Activated T-cell treated with anti-CD3 and anti-CD28 coated beads, Interleukin-2, amount 50 U/mL, for 4 hours (primary cell): ENCODE results near the gene SHANK2. TPM values are rescaled to one million over a fixed set of nuclear protein-coding genes. Genes with fewer than 3 reads are reported as not detected.

Source experiments
- ATAC-seq, 2 donors: fragments of 200-7000 bp; cut with Tn5 transposase; one replicate each; pipeline ENCODE4 v1.10.0; 2021
- DNase-seq: peaks from one replicate; pipeline ENCODE4 v3.0.0-alpha.2; 2020
- H3K27me3 Mint-ChIP-seq: one replicate; pipeline ENCODE4 v1.8.0; 2021; ENCODE audit warnings: low read depth, mixed read lengths
- H3K36me3 Mint-ChIP-seq: one replicate; pipeline ENCODE4 v1.8.0; 2022; ENCODE audit warnings: mixed read lengths; ENCODE audit not compliant: insufficient read depth
- H3K4me1 Mint-ChIP-seq: one replicate; pipeline ENCODE4 v1.8.0; 2021; ENCODE audit warnings: low read depth, mixed read lengths
- H3K4me3 Mint-ChIP-seq: one replicate; pipeline ENCODE4 v1.8.0; 2021; ENCODE audit warnings: mild to moderate bottlenecking, moderate library complexity, mixed read lengths
- H3K9me3 Mint-ChIP-seq: one replicate; pipeline ENCODE4 v1.8.0; 2021; ENCODE audit warnings: mixed read lengths
- total RNA-seq, 3 donors: library from RNA; stranded (reverse); gene quantifications; one replicate each; pipeline ENCODE4 v1.2.1, GENCODE V29; 2021

Gene SHANK2
- total RNA-seq, 3 donors from 2014 or later, result 0.11 to 0.48 (median 0.38) TPM

DNA sequence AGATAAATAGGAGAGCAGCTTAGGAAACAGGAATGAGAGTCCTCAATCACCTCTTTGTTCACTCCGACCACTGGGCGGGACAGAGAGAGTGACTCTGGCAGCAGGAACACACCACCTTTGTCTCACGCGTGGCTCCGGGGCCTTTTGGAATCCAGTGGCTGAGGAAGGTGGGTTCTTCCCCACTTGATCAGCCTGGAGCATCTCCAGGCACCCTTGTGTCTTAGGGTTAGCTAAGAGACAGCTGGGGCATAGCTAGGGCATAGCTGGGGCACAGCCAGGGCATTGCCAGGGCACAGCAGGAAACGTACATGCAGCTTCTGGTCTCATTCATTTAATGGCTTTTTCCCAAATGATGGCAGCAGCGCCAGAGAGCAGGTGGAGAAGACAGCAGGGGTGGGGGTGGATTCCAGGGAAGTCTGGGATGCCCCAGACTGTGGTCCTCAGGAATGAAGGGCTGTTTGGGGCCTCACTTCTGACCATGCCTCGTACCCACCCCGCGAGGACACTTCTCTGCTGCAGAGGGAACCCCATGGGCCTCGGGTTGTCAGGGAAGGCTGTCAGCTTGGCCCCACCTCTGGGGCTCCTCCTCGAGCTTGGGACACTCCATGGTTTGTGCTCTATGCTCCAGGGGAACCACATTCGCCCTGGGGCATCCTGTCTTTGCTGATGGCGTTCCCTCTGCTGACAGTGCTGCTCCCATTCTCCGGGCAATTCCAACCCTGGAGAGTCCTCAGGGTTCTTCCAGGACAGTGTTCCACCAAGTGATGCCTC, 30.4 kb upstream of the SHANK2 start:
- no peak for ATAC-seq
- H3K27me3 Mint-ChIP-seq, result no peaks in the 10 kb centered on the region
- DNase-seq, result no peak
- H3K4me1 Mint-ChIP-seq, result no peaks in the 10 kb centered on the region
- no peaks in the 10 kb centered on the region for H3K36me3 Mint-ChIP-seq
- H3K4me3 Mint-ChIP-seq, result no peak overlapping the region
- no peaks in the 10 kb centered on the region for H3K9me3 Mint-ChIP-seq

DNA sequence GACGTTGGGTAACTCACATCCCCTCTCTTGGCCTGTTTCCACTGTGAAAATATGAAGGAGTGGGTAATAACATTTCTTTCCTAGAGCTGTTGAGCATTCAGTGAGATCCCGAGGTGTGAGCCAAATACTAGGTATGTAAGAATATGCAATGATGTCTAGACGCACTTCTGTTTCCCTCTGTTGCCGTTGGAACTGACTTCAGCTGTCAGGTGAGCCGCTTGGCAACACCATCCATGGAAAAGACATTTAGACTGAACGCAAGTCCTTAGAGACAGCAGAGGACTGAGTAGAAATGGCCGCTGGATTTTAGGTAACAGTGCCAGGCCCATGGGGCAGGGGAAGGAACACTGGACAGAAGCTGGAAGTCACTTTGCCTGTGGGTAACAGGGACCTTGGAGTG, 29.5 kb upstream of the SHANK2 start:
- DNase-seq (no peak), ATAC-seq (no peak)
- Mint-ChIP-seq H3K9me3 (no peaks in the 10 kb centered on the region), H3K4me3 (no peak overlapping the region), H3K27me3 (peaks cover 3% of the 10 kb centered on the region), H3K4me1 (no peaks in the 10 kb centered on the region), H3K36me3 (no peaks in the 10 kb centered on the region)

DNA sequence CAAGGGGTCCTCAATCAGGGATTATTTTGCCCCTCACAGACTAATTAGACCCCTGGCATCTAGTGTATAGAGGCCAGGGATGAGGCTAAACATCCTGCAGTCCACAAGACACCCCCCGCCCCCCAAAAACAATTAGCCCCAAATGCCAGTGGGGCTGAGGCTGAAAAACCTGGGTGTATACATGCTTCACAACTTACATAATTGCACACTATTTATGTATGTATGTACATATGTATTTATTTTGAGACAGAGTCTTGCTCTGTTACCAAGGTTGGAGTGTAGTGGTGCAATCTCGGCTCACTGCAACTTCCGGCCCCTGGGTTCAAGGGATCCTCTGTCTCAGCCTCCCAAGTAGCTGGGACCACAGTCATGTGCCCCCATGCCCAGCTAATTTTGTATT, 28.8 kb upstream of the SHANK2 start:
- H3K9me3 Mint-ChIP-seq, result no peaks in the 10 kb centered on the region
- no peaks in the 10 kb centered on the region for H3K4me1 Mint-ChIP-seq
- H3K36me3 Mint-ChIP-seq, result no peaks in the 10 kb centered on the region
- no peak for DNase-seq
- H3K27me3 Mint-ChIP-seq, result peaks cover 6% of the 10 kb centered on the region
- ATAC-seq, result no peak
- H3K4me3 Mint-ChIP-seq, result no peak overlapping the region

DNA sequence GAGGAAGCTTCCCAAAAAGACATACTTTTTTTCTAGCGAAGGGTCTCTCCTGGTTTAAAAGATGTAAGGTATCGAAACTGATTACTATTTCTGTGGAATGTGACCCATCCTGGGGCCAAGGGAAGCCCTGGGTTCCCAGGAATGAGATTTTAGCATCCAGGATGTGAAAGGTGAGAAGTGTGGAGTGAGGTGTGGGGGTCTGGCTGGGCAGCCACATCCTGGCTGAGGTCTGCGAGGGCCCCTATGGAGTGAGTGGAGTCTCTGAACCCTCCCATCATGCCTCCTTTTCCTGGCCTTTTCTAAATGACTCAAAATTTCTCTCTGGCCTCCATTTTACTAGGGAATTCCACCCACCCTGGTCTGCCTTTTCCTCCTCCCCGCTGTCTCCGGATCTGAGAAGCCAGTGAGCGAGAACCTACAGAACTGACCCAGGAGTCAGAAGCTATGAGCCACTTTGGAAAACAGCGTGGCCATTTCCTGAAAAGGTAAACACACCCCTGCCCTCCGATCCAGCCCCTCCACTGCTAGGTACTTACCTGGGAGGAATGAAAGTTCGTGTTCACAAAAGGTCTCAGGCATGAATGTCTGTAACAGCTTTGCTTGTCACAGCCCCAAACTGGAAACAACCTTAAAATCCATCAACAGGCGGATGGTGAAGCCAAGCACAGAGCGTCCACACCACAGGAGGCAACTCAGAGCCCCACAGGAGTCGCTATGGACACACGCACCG, 27.7 kb upstream of the SHANK2 start:
- Mint-ChIP-seq H3K4me3 (no peak overlapping the region), H3K36me3 (no peaks in the 10 kb centered on the region), H3K27me3 (peaks cover 7% of the 10 kb centered on the region), H3K4me1 (no peaks in the 10 kb centered on the region), H3K9me3 (no peaks in the 10 kb centered on the region)
- ATAC-seq (no peak), DNase-seq (no peak)

DNA sequence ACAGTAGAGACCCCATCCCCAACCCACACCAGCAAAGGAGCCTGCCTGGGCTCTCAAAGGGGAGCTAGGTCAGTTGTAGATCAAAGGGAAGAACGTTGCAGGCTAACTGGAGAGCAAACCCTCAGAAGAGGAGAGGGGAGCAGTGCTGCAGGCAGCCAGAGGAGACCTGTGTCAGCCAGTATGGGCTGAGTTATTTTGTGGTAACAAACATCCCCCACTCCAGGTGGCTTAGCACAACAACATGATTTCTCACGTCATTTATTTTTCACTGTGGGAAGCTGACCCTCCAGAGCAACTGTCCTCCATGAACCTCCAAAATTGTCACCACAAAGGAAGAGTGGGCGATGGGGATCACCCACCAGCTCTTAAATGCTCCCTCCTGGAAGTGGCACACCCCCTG, 19.8 kb upstream of the SHANK2 start:
- Mint-ChIP-seq H3K27me3 (peaks cover 14% of the 10 kb centered on the region), H3K9me3 (peaks cover 17% of the 10 kb centered on the region), H3K4me3 (no peak overlapping the region), H3K4me1 (no peaks in the 10 kb centered on the region), H3K36me3 (no peaks in the 10 kb centered on the region)
- ATAC-seq (no peak), DNase-seq (no peak)

DNA sequence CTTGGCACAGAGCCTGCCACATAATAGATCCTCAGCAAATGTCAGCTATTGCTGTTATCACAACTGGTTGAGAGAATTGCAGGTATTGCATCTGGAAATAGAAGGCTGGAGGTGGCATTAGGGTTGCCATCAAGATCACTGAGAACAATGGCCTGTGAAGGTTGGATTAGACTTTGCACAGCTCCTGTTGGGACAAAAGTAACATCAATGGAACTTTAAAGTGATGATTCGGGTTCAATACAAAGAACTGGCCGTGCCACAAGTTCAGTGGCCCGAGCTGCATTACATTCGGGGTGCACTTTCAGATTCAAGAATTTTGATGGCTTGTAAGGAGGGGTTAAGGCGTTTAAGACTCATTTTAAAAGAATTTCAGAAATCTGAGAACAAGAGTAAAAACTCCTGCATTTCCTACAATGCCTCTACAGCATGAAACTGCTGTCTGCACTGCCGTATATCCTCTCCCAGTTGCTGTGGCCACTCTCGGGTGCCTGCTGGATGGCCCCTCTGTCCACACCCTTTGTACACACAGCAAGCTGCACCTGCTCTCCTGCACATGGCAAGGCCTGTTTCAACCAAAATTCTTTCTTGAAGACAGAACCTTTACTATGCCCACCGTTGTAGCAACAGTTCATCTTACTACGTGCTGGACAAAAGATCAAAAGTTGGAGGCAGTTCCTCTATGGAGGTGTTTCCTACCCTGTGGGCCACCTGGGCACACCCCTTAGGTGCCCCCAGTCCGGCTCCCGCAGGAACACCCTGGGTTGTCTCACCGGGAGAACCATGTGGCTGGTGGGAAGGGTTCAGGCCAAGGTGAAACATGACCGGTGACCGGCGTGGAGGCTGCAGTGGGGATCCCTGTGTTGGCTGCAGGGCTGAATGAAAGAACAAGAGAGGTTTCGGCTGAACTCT, 17.5 kb upstream of the SHANK2 start:
- no peaks in the 10 kb centered on the region for H3K36me3 Mint-ChIP-seq
- ATAC-seq (no peak), DNase-seq (no peak)
- no peak overlapping the region for H3K4me3 Mint-ChIP-seq
- H3K27me3 Mint-ChIP-seq, result peaks cover 21% of the 10 kb centered on the region
- H3K9me3 Mint-ChIP-seq, result peaks cover 17% of the 10 kb centered on the region
- no peaks in the 10 kb centered on the region for H3K4me1 Mint-ChIP-seq

DNA sequence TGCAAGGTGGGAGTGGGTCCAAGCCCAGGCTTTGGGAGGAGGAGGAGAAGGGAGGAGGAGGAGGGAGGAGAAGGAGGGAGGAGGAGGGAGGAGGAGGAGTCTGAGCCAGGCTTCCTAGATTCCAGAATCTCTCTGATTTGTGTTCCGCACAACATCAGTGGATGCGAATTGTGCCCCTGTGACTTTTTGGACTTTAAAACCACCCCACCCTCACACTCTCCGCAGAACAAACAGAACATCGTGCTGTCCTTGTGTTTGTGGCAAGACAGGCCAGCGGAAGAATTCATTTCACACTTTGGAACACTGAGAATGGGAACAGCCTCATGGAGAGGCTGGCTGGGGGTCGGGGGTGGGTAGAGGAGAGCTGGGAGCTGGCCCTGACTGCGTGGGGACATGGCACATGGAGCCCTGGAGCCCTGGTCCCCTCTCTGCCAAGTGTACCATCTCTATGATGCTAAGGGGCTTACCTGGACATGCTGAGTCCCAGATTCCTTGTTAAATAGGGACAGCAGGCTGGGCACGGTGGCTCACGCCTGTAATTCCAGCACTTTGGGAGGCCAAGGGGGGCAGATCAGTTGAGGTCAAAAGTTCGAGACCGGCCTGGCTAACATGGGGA, 16.4 kb upstream of the SHANK2 start:
- Mint-ChIP-seq H3K4me1 (no peaks in the 10 kb centered on the region), H3K9me3 (peaks cover 10% of the 10 kb centered on the region), H3K4me3 (no peak overlapping the region), H3K27me3 (peaks cover 21% of the 10 kb centered on the region), H3K36me3 (no peaks in the 10 kb centered on the region)
- ATAC-seq, result no peak
- DNase-seq, result no peak

DNA sequence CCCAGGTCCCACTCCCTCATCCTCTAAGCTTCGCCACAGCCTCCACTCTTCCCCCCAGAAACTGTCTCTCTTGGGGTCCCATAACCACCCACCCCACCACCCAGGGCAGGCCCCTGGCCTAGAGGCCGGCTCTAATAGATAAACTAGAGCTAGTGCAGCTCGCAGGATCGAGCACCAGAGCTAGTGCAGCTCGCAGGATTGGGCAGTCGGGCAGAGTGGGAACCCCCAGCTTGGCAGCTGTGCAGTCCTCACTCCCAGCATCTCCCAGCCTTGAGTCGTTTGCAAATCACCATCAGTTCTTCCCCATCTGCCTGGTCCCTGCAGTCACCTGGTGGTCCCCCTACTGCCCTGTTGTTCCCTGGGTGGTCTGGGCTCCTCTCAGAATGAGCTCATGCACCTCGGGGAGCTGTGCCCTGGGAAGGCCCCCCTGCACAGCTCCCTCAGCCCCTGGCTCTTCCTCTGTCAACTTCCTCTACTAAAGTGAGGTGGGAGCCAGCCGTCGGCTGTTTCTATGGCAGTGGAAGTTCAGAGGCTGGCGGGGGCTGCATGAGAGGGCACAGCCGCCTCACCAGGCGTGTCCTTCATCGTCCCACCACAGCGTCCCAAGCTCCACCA, 15.5 kb upstream of the SHANK2 start:
- no peak for ATAC-seq

DNA sequence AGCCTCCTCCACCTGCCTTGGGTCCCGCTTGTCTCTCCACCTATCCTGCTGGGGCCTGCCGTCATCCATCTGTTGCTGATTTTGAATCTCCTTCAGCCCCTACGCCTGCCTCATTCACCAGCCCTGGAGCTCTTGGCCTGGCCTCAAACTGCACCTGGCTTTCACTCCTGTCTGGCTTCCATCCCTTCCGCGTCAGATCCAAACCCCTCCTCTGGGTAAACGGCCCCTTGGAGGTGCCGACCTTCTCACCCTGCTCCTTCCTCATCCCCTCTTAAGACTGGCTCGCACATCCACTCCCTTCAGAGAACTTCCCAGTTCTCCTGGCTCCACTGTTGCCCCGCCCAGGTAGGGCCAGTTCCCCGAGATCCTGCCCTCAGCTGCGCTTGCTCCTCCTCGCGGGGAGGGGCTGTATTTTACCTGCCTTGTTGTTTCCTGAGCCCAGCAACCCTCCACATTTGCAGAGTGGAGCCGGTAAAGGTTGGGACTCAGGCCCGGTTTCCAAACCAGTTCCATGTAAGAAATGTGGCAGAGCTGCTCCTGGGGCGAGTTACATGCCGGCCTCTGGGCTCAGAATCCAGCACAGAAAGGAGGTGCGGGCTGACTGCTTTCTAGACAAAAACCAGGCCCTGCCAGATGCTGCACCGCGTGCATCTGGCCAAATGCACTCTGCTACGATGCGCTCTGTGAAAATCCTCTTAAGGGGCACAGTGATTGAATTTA, 13.9 kb upstream of the SHANK2 start:
- Mint-ChIP-seq H3K9me3 (no peaks in the 10 kb centered on the region), H3K36me3 (no peaks in the 10 kb centered on the region), H3K27me3 (peaks cover 19% of the 10 kb centered on the region), H3K4me3 (no peak overlapping the region), H3K4me1 (no peaks in the 10 kb centered on the region)
- no peak for ATAC-seq
- DNase-seq, result no peak

More for the DNA sequence above, 15.5 kb upstream of the SHANK2 start:
- H3K36me3 Mint-ChIP-seq, result no peaks in the 10 kb centered on the region
- H3K27me3 Mint-ChIP-seq, result peaks cover 21% of the 10 kb centered on the region
- H3K9me3 Mint-ChIP-seq, result peaks cover 1% of the 10 kb centered on the region
- no peak overlapping the region for H3K4me3 Mint-ChIP-seq
- no peak for DNase-seq
- H3K4me1 Mint-ChIP-seq, result no peaks in the 10 kb centered on the region

DNA sequence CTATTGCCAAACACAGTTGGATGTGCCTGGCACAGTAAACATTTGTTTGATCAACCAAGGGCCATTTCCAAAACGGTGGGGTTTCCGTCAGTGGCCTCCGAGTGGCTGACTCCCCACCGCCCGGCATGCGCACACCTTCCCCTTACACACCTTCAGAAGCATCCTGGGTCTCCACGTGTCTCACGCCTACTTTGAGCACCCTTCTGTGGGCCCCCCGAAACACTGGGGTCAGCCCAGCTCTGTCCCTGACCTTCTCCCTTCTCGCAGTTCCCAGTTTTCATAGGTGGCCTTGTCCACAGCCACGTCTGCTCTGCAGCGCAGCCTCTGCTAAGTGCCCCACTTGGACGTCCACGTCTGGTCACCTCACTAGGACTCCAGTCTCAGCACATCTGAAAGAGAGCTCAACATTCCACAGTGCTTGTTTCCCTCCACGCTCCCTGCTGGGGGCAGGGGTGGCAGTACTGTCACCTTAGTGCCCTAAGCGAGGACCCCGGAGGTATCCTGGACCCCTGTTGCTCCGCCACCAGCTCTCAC, 13.2 kb upstream of the SHANK2 start:
- H3K9me3 Mint-ChIP-seq, result no peaks in the 10 kb centered on the region
- DNase-seq (no peak), ATAC-seq (no peak)
- H3K4me3 Mint-ChIP-seq, result no peak overlapping the region
- H3K27me3 Mint-ChIP-seq, result peaks cover 19% of the 10 kb centered on the region
- H3K36me3 Mint-ChIP-seq, result no peaks in the 10 kb centered on the region
- no peaks in the 10 kb centered on the region for H3K4me1 Mint-ChIP-seq

DNA sequence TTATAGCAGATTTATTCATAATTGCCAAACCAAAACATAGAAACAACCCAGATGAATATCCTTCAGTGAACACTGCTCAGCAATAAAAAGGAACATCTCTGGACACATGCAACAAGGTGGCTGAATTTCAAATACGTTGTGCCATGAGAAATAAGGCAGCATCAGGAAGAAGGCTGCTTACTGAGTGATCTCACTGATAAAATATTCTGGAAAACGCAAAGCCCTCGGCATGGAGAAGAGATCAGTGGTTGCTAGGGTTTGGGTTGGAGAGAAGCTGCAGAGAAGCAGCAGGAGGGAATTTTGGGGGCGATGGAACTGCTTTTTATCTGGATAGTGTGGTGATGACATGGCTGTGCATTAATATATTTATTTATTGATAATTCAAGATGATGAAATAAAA, 11.0 kb upstream of the SHANK2 start:
- H3K4me3 Mint-ChIP-seq, result no peak overlapping the region
- peaks cover 3% of the 10 kb centered on the region for H3K9me3 Mint-ChIP-seq
- peaks cover 15% of the 10 kb centered on the region for H3K27me3 Mint-ChIP-seq
- no peaks in the 10 kb centered on the region for H3K36me3 Mint-ChIP-seq
- H3K4me1 Mint-ChIP-seq, result no peaks in the 10 kb centered on the region
- DNase-seq, result no peak
- ATAC-seq, result no peak

DNA sequence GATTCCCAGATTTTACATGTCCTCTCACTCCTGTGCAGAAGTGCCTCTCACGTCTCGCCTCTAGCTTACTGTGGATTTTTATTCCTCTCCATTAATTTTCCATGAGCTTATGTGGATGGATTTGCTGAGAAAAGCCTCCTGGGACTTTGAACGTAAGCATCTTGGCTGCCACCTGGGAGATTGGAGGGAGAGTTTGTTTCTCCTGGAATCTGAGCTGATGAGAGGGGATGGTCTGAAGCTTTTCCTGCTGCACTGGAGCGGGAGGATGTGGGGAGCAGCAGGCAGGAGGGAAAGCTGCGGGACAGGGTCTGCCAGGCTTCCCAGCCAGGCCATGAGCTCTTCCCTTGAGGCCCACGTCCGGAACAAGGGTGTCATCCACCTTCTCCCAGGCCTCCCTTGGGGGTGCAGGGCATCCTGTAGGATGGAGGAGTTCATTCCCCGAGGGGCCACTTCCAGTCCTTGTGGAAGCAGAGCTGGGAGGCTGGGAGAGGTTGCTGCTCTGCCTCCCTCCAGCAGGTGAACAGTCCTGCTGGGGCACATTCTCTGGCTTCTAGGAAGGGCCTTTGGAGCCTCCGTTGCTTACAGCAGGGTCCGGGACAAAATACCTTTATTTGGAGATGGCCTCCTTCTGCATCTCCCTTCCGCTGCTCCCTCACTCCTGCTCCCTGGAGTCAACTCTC, 3.6 kb upstream of the SHANK2 start:
- Mint-ChIP-seq H3K36me3 (no peaks in the 10 kb centered on the region), H3K9me3 (peaks cover 7% of the 10 kb centered on the region), H3K4me1 (peaks cover under 1% of the 10 kb centered on the region), H3K27me3 (peaks cover 32% of the 10 kb centered on the region), H3K4me3 (no peak overlapping the region)
- no peak for DNase-seq
- ATAC-seq, result no peak

DNA sequence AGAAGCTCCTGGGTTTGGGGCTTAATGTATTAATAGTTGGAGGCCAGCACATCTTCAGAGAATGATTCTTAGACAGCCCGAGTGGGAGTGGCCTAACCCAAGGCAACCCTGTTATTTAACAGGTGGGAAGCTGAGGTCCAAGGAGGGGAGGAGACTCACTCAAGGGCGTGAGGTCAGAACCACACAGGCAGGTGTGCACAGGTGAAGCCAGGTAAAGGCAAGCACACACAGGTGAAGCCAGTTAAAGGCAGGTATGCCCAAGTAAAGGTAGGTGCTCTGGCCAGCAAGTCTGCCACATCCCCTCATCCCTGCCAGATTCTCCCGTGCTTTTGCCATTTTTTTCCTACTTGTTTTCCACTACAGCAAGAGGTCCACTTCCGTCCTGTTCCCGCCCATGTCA, 2.9 kb upstream of the SHANK2 start:
- no peaks in the 10 kb centered on the region for H3K36me3 Mint-ChIP-seq
- H3K27me3 Mint-ChIP-seq, result peaks cover 38% of the 10 kb centered on the region
- DNase-seq (no peak), ATAC-seq (no peak)
- H3K4me1 Mint-ChIP-seq, result peaks cover 3% of the 10 kb centered on the region
- no peak overlapping the region for H3K4me3 Mint-ChIP-seq
- H3K9me3 Mint-ChIP-seq, result peaks cover 7% of the 10 kb centered on the region
